ENCODE measurements around the gene SPOCK1.

The SPOCK1 gene

GRCh38 chr5:137184734-137185133, 314.4 kb downstream of the SPOCK1 start:
- TF ChIP-seq CTCF (IDR thresholded peaks at IDR 0.05): no peak

- TF ChIP-seq CTCF (IDR thresholded peaks at IDR 0.05): no peak
Observed at GRCh38 chr5:137182576-137182975, 316.6 kb downstream of the SPOCK1 start.

GRCh38 chr5:137181667-137182066, 317.5 kb downstream of the SPOCK1 start:
- TF ChIP-seq CTCF (IDR thresholded peaks at IDR 0.05): no peak

- TF ChIP-seq CTCF (IDR thresholded peaks at IDR 0.05): no peak
Observed at GRCh38 chr5:137179203-137179602, 319.9 kb downstream of the SPOCK1 start.

GRCh38 chr5:137176609-137177008, 322.5 kb downstream of the SPOCK1 start:
- no peak for TF ChIP-seq CTCF (IDR thresholded peaks at IDR 0.05)

GRCh38 chr5:137176126-137176525, 323.0 kb downstream of the SPOCK1 start:
- TF ChIP-seq CTCF (IDR thresholded peaks at IDR 0.05): no peak

- no peak for TF ChIP-seq CTCF (IDR thresholded peaks at IDR 0.05)
Observed at GRCh38 chr5:137174196-137174595, 324.9 kb downstream of the SPOCK1 start.

- TF ChIP-seq CTCF (IDR thresholded peaks at IDR 0.05): no peak
Observed at GRCh38 chr5:137172258-137172657, 326.9 kb downstream of the SPOCK1 start.
